Measurements from ENCODE around the gene FBRSL1.

Gene FBRSL1

GRCh38 chr12:132541996-132542395 is 52.0 kb downstream of the FBRSL1 start:
- Histone ChIP-seq H3K4me3 (replicated peaks; ENCODE audit: insufficient read depth, low read length) (no peak overlapping the region), H3K27me3 (ENCODE audit: insufficient read depth, poor library complexity, severe bottlenecking) (no peaks in the 10 kb centered on the region), H3K27ac (replicated peaks) (no peak overlapping the region)
- TF ChIP-seq SPI1 (IDR thresholded peaks at IDR 0.05; ENCODE audit: borderline replicate concordance, low read depth) (no peak), GABPA (IDR thresholded peaks at IDR 0.05; ENCODE audit: low read depth) (no peak), REST (IDR thresholded peaks at IDR 0.05; ENCODE audit: insufficient replicate concordance, low read depth) (no peak), POLR2AphosphoS5 (IDR thresholded peaks at IDR 0.05; ENCODE audit: low read depth) (no peak), CTCF (IDR thresholded peaks at IDR 0.05; ENCODE audit: insufficient read depth, low read length) (no peak)
- DNase-seq (ENCODE audit: low read depth in 1 of 2, low spot score in 1 of 2), result no peak

- TF ChIP-seq GABPA (IDR thresholded peaks at IDR 0.05; ENCODE audit: low read depth) (no peak), SPI1 (IDR thresholded peaks at IDR 0.05; ENCODE audit: borderline replicate concordance, low read depth) (no peak), CTCF (IDR thresholded peaks at IDR 0.05; ENCODE audit: insufficient read depth, low read length) (no peak), POLR2AphosphoS5 (IDR thresholded peaks at IDR 0.05; ENCODE audit: low read depth) (no peak), REST (IDR thresholded peaks at IDR 0.05; ENCODE audit: insufficient replicate concordance, low read depth) (no peak)
- Histone ChIP-seq H3K27me3 (ENCODE audit: insufficient read depth, poor library complexity, severe bottlenecking) (no peaks in the 10 kb centered on the region), H3K27ac (replicated peaks) (no peak overlapping the region), H3K4me3 (replicated peaks; ENCODE audit: insufficient read depth, low read length) (no peak overlapping the region)
- no peak for DNase-seq (ENCODE audit: low read depth in 1 of 2, low spot score in 1 of 2)
Measured at GRCh38 chr12:132542661-132543060, 52.7 kb downstream of the FBRSL1 start.

- Histone ChIP-seq H3K27ac (replicated peaks) (no peak overlapping the region), H3K27me3 (ENCODE audit: insufficient read depth, poor library complexity, severe bottlenecking) (no peaks in the 10 kb centered on the region), H3K4me3 (replicated peaks; ENCODE audit: insufficient read depth, low read length) (no peak overlapping the region)
- TF ChIP-seq REST (IDR thresholded peaks at IDR 0.05; ENCODE audit: insufficient replicate concordance, low read depth), result no peak
- TF ChIP-seq SPI1 (IDR thresholded peaks at IDR 0.05; ENCODE audit: borderline replicate concordance, low read depth), result no peak
- no peak for TF ChIP-seq POLR2AphosphoS5 (IDR thresholded peaks at IDR 0.05; ENCODE audit: low read depth)
- no peak for TF ChIP-seq CTCF (IDR thresholded peaks at IDR 0.05; ENCODE audit: insufficient read depth, low read length)
- TF ChIP-seq GABPA (IDR thresholded peaks at IDR 0.05; ENCODE audit: low read depth), result no peak
- DNase-seq (ENCODE audit: low read depth in 1 of 2, low spot score in 1 of 2), result no peak
Measured at GRCh38 chr12:132543298-132544079, 53.5 kb downstream of the FBRSL1 start.

Measured in HL-60 (cell line).